Panc1 (cell line): ENCODE data around the gene LRP5. TPM values are rescaled to one million over a fixed set of nuclear protein-coding genes. Genes with fewer than 3 reads are reported as not detected.

Experiments used
- ATAC-seq: fragments of 200-7000 bp; cut with Tn5 transposase; 2 replicates; pipeline ENCODE4 v1.9.1; 2020; ENCODE audit warnings: mild to moderate bottlenecking, moderate library complexity
- BruUV-seq: library from RNA; stranded (reverse); fragments of 400-500 nt; replicated peaks from 2 replicates; lab custom pipeline; 2021; lab: Mats Ljungman, UMichigan
- CTCF ChIA-PET: fragments of 300-600 bp; sonication (Branson Sonifier 250); formaldehyde crosslinking; loops from one replicate; lab custom pipeline; 2022; ENCODE audit warnings: antibody characterized with exemption; lab: Charles Lee
- POLR2A ChIA-PET: fragments of 300-600 bp; sonication (Branson Sonifier 250); formaldehyde crosslinking; loops from one replicate; lab custom pipeline; 2022; ENCODE audit warnings: antibody characterized with exemption; lab: Charles Lee
- DNase-seq: peaks from one replicate; pipeline ENCODE4 v3.0.0-alpha.2; 2010; ENCODE audit warnings: low read depth, low spot score
- H3K27ac ChIP-seq: 2 replicates; pipeline ENCODE4 v1.5.1; 2011; ENCODE audit warnings: mild to moderate bottlenecking, low read length, inconsistent platforms
- H3K27me3 ChIP-seq: fragments of 200-500 bp; sonication (Bioruptor generic); 2 replicates; pipeline ENCODE4 v1.6.0; 2014; ENCODE audit warnings: low read length, inconsistent platforms; ENCODE audit not compliant: control insufficient read depth, insufficient read depth
- H3K36me3 ChIP-seq: fragments of 200-500 bp; sonication (Bioruptor generic); 2 replicates; pipeline ENCODE4 v1.5.1; 2014; ENCODE audit warnings: inconsistent platforms, mild to moderate bottlenecking, low read length, moderate library complexity; ENCODE audit not compliant: control insufficient read depth, insufficient read depth
- H3K4me1 ChIP-seq: 2 replicates; pipeline ENCODE4 v1.5.1; 2011; ENCODE audit warnings: inconsistent platforms, mild to moderate bottlenecking, low read length, moderate library complexity; ENCODE audit not compliant: control insufficient read depth, insufficient read depth
- H3K4me3 ChIP-seq, 2 experiments: 2 replicates each; pipeline ENCODE4 v1.5.1; 2011 to 2012; ENCODE audit warnings: low read depth in 2 of 2, low read length in 2 of 2, mild to moderate bottlenecking in 2 of 2, inconsistent platforms in 1 of 2, moderate library complexity in 1 of 2
- H3K9me3 ChIP-seq: fragments of 200-500 bp; sonication (Bioruptor generic); 2 replicates; pipeline ENCODE4 v1.5.1; 2014; ENCODE audit warnings: low read depth, mild to moderate bottlenecking, inconsistent platforms, low read length, moderate library complexity; ENCODE audit not compliant: control insufficient read depth, insufficient read depth
- CTCF ChIP-seq: fragments of 450-650 bp; IDR thresholded peaks from 2 replicates; pipeline ENCODE4 v1.5.1; 2017; ENCODE audit warnings: mild to moderate bottlenecking
- POLR2AphosphoS5 ChIP-seq: IDR thresholded peaks from 2 replicates; pipeline ENCODE4 v1.6.1; 2012; ENCODE audit warnings: mild to moderate bottlenecking, low read depth, low read length, moderate library complexity
- SIN3A ChIP-seq: IDR thresholded peaks from 2 replicates; pipeline ENCODE4 v1.6.1; 2012; ENCODE audit warnings: low read depth, mild to moderate bottlenecking, low read length, moderate library complexity, borderline replicate concordance; ENCODE audit not compliant: insufficient read depth
- TCF7L2 ChIP-seq: IDR thresholded peaks from 2 replicates; pipeline ENCODE4 v1.6.1; 2011; ENCODE audit warnings: mild to moderate bottlenecking, low read depth, low read length, inconsistent platforms
- in situ Hi-C: cut with HindIII; loops from 2 replicates; pipeline ENCODE4 v1.10.0; 2016; ENCODE audit warnings: low sequenced_read_pairs, low pct_unique_long_range_greater_than_20kb
- intact Hi-C: fragments of 100-400 bp; cut with micrococcal nuclease; formaldehyde crosslinking; loops from one replicate; pipeline ENCODE4 v1.10.0; 2022; ENCODE audit not compliant: unreplicated experiment
- total RNA-seq: library from RNA; stranded (reverse); gene quantifications from one replicate; pipeline ENCODE4 v1.2.1, GENCODE V29; 2021; ENCODE audit not compliant: unreplicated experiment
- TF ChIP-seq, protein P1 (sequence below), 2 experiments: IDR thresholded peaks; 2 replicates each; pipeline ENCODE4 v1.6.1; 2011 to 2012; ENCODE audit warnings: low read depth in 2 of 2, control low read depth in 1 of 2, low read length in 1 of 2, mild to moderate bottlenecking in 1 of 2, moderate library complexity in 1 of 2; ENCODE audit not compliant: insufficient read depth in 1 of 2

LRP5 gene
- total RNA-seq, 1 experiment from 2014 or later = 171 TPM

GRCh38 chr11:68332186-68332585 lies 19.8 kb downstream of the LRP5 start:
- CTCF ChIA-PET = interaction anchor here (0.7 kb wide), 1 partner anchor 11 kb away, joined by 4 read pairs; no protein-coding TSS in a partner anchor

GRCh38 chr11:68333173-68333572 lies 20.8 kb downstream of the LRP5 start:
- no peak for ATAC-seq
- no TSS peak for BruUV-seq
- TF ChIP-seq POLR2AphosphoS5 (no peak), SIN3A (no peak), CTCF (no peak), TCF7L2 (no peak)
- TF ChIP-seq, protein P1, sequence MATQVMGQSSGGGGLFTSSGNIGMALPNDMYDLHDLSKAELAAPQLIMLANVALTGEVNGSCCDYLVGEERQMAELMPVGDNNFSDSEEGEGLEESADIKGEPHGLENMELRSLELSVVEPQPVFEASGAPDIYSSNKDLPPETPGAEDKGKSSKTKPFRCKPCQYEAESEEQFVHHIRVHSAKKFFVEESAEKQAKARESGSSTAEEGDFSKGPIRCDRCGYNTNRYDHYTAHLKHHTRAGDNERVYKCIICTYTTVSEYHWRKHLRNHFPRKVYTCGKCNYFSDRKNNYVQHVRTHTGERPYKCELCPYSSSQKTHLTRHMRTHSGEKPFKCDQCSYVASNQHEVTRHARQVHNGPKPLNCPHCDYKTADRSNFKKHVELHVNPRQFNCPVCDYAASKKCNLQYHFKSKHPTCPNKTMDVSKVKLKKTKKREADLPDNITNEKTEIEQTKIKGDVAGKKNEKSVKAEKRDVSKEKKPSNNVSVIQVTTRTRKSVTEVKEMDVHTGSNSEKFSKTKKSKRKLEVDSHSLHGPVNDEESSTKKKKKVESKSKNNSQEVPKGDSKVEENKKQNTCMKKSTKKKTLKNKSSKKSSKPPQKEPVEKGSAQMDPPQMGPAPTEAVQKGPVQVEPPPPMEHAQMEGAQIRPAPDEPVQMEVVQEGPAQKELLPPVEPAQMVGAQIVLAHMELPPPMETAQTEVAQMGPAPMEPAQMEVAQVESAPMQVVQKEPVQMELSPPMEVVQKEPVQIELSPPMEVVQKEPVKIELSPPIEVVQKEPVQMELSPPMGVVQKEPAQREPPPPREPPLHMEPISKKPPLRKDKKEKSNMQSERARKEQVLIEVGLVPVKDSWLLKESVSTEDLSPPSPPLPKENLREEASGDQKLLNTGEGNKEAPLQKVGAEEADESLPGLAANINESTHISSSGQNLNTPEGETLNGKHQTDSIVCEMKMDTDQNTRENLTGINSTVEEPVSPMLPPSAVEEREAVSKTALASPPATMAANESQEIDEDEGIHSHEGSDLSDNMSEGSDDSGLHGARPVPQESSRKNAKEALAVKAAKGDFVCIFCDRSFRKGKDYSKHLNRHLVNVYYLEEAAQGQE (IDR thresholded peaks at IDR 0.05; ENCODE audit: insufficient read depth in 1 of 2, low read depth in 2 of 2, low read length in 1 of 2) = no peak
- Histone ChIP-seq H3K36me3 (no peaks in the 10 kb centered on the region), H3K9me3 (no peaks in the 10 kb centered on the region), H3K27ac (no peak overlapping the region), H3K4me3 (no peak overlapping the region), H3K27me3 (no peaks in the 10 kb centered on the region), H3K4me1 (peaks cover 68% of the 10 kb centered on the region)
- in situ Hi-C loops (no loop called here), intact Hi-C loops (no loop called here)
- DNase-seq = no peak
- POLR2A ChIA-PET = interaction anchor here (0.6 kb wide), 1 partner anchor 114 kb away, joined by 3 read pairs; no protein-coding TSS in a partner anchor
- CTCF ChIA-PET = interaction anchor here (0.5 to 0.8 kb wide), 3 partner anchors 9 to 509 kb away, joined by 3 to 5 read pairs (median 4); no protein-coding TSS in a partner anchor

More at GRCh38 chr11:68332186-68332585, 19.8 kb downstream of the LRP5 start:
- Histone ChIP-seq H3K9me3 (no peaks in the 10 kb centered on the region), H3K4me3 (no peak overlapping the region), H3K4me1 (peaks cover 68% of the 10 kb centered on the region), H3K27ac (no peak overlapping the region), H3K27me3 (no peaks in the 10 kb centered on the region), H3K36me3 (no peaks in the 10 kb centered on the region)
- no peak for ATAC-seq
- no peak for DNase-seq
- in situ Hi-C loops (no loop called here), intact Hi-C loops (no loop called here)
- POLR2A ChIA-PET = interaction anchor here (0.6 kb wide), 1 partner anchor 324 kb away, joined by 3 read pairs; no protein-coding TSS in a partner anchor
- TF ChIP-seq, protein P1 (IDR thresholded peaks at IDR 0.05; ENCODE audit: insufficient read depth in 1 of 2, low read depth in 2 of 2, low read length in 1 of 2) = no peak
- TF ChIP-seq TCF7L2 (no peak), SIN3A (no peak), POLR2AphosphoS5 (no peak), CTCF (no peak)
- no TSS peak for BruUV-seq
